HEK293 (cell line): ENCODE measurements around the gene ACAP2.
"Not testable (repeated sequence)": the region's sequence is repeated elsewhere in the genome, so short reads cannot be mapped to it uniquely, and the experiment has no call there.

ENCODE experiments used
- CTCF ChIA-PET: fragments of 350-600 bp; formaldehyde crosslinking; extraction: SDS; loops from one replicate; lab custom pipeline; 2021; ENCODE audit warnings: antibody characterized with exemption; lab: Yijun Ruan, JAX
- POLR2A ChIA-PET: fragments of 300-600 bp; formaldehyde crosslinking; extraction: SDS; loops from one replicate; lab custom pipeline; 2020; ENCODE audit warnings: antibody characterized with exemption, inconsistent platforms; lab: Yijun Ruan, JAX
- H3K27ac ChIP-seq: fragments of 200-500 bp; sonication (Bioruptor generic); 2 replicates; pipeline ENCODE4 v1.5.1; 2014; ENCODE audit warnings: low read depth, low read length, control low read depth, inconsistent platforms; ENCODE audit errors: extremely low read depth
- H3K36me3 ChIP-seq, 2 experiments: fragments of 200-500 bp in 1 of 2; sonication (Bioruptor generic) in 1 of 2; 1 replicate in 1 of 2; 2 replicates in 1 of 2; pipeline ENCODE4 v1.5.1; 2014 to 2017; ENCODE audit warnings: inconsistent platforms in 2 of 2, low read length in 2 of 2; ENCODE audit not compliant: control insufficient read depth in 2 of 2, insufficient read depth in 1 of 2
- H3K4me1 ChIP-seq: fragments of 200-500 bp; sonication (Bioruptor generic); 2 replicates; pipeline ENCODE4 v1.5.1; 2014; ENCODE audit warnings: mild to moderate bottlenecking, low read length, inconsistent platforms; ENCODE audit not compliant: control insufficient read depth, insufficient read depth
- H3K4me3 ChIP-seq: 2 replicates; pipeline ENCODE4 v1.5.1; 2011; ENCODE audit warnings: low read depth, mild to moderate bottlenecking, control low read depth, low read length, moderate library complexity
- H3K9me3 ChIP-seq: fragments of 200-500 bp; sonication (Bioruptor generic); 2 replicates; pipeline ENCODE4 v1.5.1; 2014; ENCODE audit warnings: low read depth, low read length, inconsistent platforms; ENCODE audit not compliant: control insufficient read depth, insufficient read depth
- HOXA7 ChIP-seq: sonication (generic); formaldehyde crosslinking; IDR thresholded peaks from 2 replicates; pipeline ENCODE4 v1.8.1; 2022; ENCODE audit warnings: missing genetic modification reagents, borderline replicate concordance
- KLF8 ChIP-seq: fragments of 450-650 bp; formaldehyde crosslinking; IDR thresholded peaks from 2 replicates; pipeline ENCODE4 v1.5.1; 2016; ENCODE audit warnings: missing biosample characterization, missing genetic modification characterization
- KLF9 ChIP-seq: fragments of 450-650 bp; formaldehyde crosslinking; IDR thresholded peaks from 2 replicates; pipeline ENCODE4 v1.5.1; 2016; ENCODE audit warnings: missing biosample characterization, missing genetic modification characterization, low read depth
- WT1 ChIP-seq: fragments of 450-650 bp; formaldehyde crosslinking; IDR thresholded peaks from 2 replicates; pipeline ENCODE4 v1.5.1; 2016; ENCODE audit warnings: missing biosample characterization, missing genetic modification characterization
- ZNF121 ChIP-seq: fragments of 450-650 bp; formaldehyde crosslinking; IDR thresholded peaks from 2 replicates; pipeline ENCODE4 v1.5.1; 2016; ENCODE audit warnings: missing biosample characterization, missing genetic modification characterization
- ZNF23 ChIP-seq: fragments of 450-650 bp; formaldehyde crosslinking; IDR thresholded peaks from 2 replicates; pipeline ENCODE4 v1.5.1; 2016; ENCODE audit warnings: missing biosample characterization, missing genetic modification characterization, borderline replicate concordance
- ZNF274 ChIP-seq, 2 experiments: fragments of 200-500 bp in 1 of 2; fragments of 450-650 bp in 1 of 2; sonication (Bioruptor generic) in 1 of 2; formaldehyde crosslinking in 1 of 2; IDR thresholded peaks; 2 replicates each; pipeline versions ENCODE4 v1.5.1 to v1.6.1; 2014 to 2016; ENCODE audit warnings: borderline replicate concordance in 1 of 2, inconsistent platforms in 1 of 2, low read length in 1 of 2, missing biosample characterization in 1 of 2, missing genetic modification characterization in 1 of 2
- ZNF354C ChIP-seq: fragments of 450-650 bp; formaldehyde crosslinking; IDR thresholded peaks from 2 replicates; pipeline ENCODE4 v1.5.1; 2016; ENCODE audit warnings: missing biosample characterization, missing genetic modification characterization, low read depth, borderline replicate concordance
- ZNF391 ChIP-seq: fragments of 450-650 bp; formaldehyde crosslinking; IDR thresholded peaks from 2 replicates; pipeline ENCODE4 v1.5.1; 2016; ENCODE audit warnings: low read depth, missing biosample characterization, missing genetic modification characterization, borderline replicate concordance
- ZNF518A ChIP-seq: fragments of 450-650 bp; formaldehyde crosslinking; conservative IDR thresholded peaks from 2 replicates; pipeline ENCODE4 v1.5.1; 2016; ENCODE audit warnings: low read depth, missing biosample characterization, missing genetic modification characterization
- ZNF580 ChIP-seq: fragments of 450-650 bp; formaldehyde crosslinking; IDR thresholded peaks from 2 replicates; pipeline ENCODE4 v1.5.1; 2016; ENCODE audit warnings: missing biosample characterization, missing genetic modification characterization
- ZNF610 ChIP-seq: fragments of 450-650 bp; formaldehyde crosslinking; IDR thresholded peaks from 2 replicates; pipeline ENCODE4 v1.5.1; 2016; ENCODE audit warnings: missing biosample characterization, missing genetic modification characterization, borderline replicate concordance
- ZSCAN4 ChIP-seq: fragments of 450-650 bp; formaldehyde crosslinking; IDR thresholded peaks from 2 replicates; pipeline ENCODE4 v1.5.1; 2017; ENCODE audit warnings: missing biosample characterization, missing genetic modification characterization

The ACAP2 gene

GRCh38 chr3:195236076-195236798 is 206.6 kb downstream of the ACAP2 start (continued):
- TF ChIP-seq ZNF274 (IDR thresholded peaks at IDR 0.05; ENCODE audit: low read length) (no peak), ZNF274 (tag by site-specific recombination; IDR thresholded peaks at IDR 0.05; ENCODE audit: borderline replicate concordance) (no peak), KLF8 (no peak), ZNF23 (tag by site-specific recombination) (no peak), ZNF610 (tag by site-specific recombination) (no peak)

- H3K27ac ChIP-seq = no peak overlapping the region
- no peaks in the 10 kb centered on the region for H3K9me3 ChIP-seq
- H3K4me1 ChIP-seq = no peaks in the 10 kb centered on the region
- H3K36me3 ChIP-seq = peaks cover 0 to 16% of the 10 kb centered on the region in 2 experiments; a peak in 1 of 3 replicates
- H3K4me3 ChIP-seq = no peak overlapping the region
- POLR2A ChIA-PET = no interaction called here
- CTCF ChIA-PET = interaction anchor here (0.6 kb wide), 2 partner anchors 30 to 847 kb away, joined by 3 to 5 read pairs; no protein-coding TSS in a partner anchor
- no peak for TF ChIP-seq HOXA7
- TF ChIP-seq ZNF518A (tag by site-specific recombination) = no peak
- no peak for TF ChIP-seq KLF9
- no peak for TF ChIP-seq ZNF354C (tag by site-specific recombination)
- no peak for TF ChIP-seq WT1 (tag by site-specific recombination)
- TF ChIP-seq ZNF580 = no peak
- TF ChIP-seq ZNF121 (tag by site-specific recombination) = no peak
- TF ChIP-seq ZSCAN4 (tag by site-specific recombination) = no peak
- no peak for TF ChIP-seq ZNF391 (tag by site-specific recombination)
These were observed 212.6 kb downstream of the ACAP2 start for GRCh38 chr3:195230244-195230643.

GRCh38 chr3:195228886-195229285 is 213.9 kb downstream of the ACAP2 start:
- H3K27ac ChIP-seq, H3K4me3 ChIP-seq, H3K9me3 ChIP-seq, POLR2A ChIA-PET, CTCF ChIA-PET, H3K4me1 ChIP-seq: not testable (repeated sequence)
- H3K36me3 ChIP-seq = peaks cover 0 to 19% of the 10 kb centered on the region in 2 experiments; a peak in 1 of 3 replicates
